ENCODE measurements around the gene FKBP5. TPM values are rescaled to one million over a fixed set of nuclear protein-coding genes. Genes with fewer than 3 reads are reported as not detected.

Gene FKBP5
- total and polyA plus RNA-seq, 7 donors, result 52.9 to 326 (median 200) TPM

DNA sequence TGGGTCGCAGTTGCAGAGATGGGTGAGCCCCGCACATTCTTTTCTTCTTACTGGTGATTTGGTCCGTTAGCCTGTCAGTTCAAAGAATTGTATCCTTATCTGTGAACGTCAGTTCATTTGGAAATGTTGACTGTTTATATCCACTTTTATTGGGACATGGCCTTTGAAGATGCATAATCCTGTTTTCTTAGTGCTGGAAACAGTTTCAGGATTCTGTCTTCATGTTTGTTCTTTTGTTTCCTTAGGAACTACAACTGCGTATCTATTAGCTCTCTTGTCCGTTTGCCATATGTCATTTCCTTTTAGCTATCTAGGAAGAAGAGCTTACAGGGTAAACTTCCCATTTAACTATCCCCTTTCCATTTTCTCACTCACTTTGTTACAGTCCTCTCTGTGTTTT lies 141.0 kb downstream of the FKBP5 start:
- Histone ChIP-seq H3K4me3 (no peak overlapping the region), H3K9me3 (peaks cover 0 to 2% (median 0%) of the 10 kb centered on the region in 4 donors), H3K27me3 (peaks cover 0 to 19% (median 0%) of the 10 kb centered on the region in 3 donors), H3K4me1 (no peaks in the 10 kb centered on the region), H3K27ac (no peak overlapping the region), H3K36me3 (no peaks in the 10 kb centered on the region)
- intact Hi-C loops (cut with DNase I), result no loop called here
- WGBS, 2 donors, result 31 to 62% methylated on average over 6 of the region's 6 CpGs
- no peak for TF ChIP-seq POLR2AphosphoS5 (IDR thresholded peaks at IDR 0.05)
- no peak for TF ChIP-seq CTCF (IDR thresholded peaks at IDR 0.05)
- no peak for TF ChIP-seq EP300 (IDR thresholded peaks at IDR 0.05)
- no peak for TF ChIP-seq POLR2A (IDR thresholded peaks at IDR 0.05)
- DNase-seq, result no peak

GRCh38 chr6:35544769-35545361 lies 143.8 kb downstream of the FKBP5 start:
- DNase-seq, result no peak
- WGBS, 2 donors, result 59 to 71% methylated on average over 13 of the region's 13 CpGs
- Histone ChIP-seq H3K27me3 (peaks cover 0 to 19% (median 0%) of the 10 kb centered on the region in 3 donors), H3K9me3 (no peaks in the 10 kb centered on the region), H3K27ac (no peak overlapping the region), H3K4me3 (no peak overlapping the region), H3K36me3 (no peaks in the 10 kb centered on the region), H3K4me1 (no peaks in the 10 kb centered on the region)
- intact Hi-C loops (cut with DNase I), result no loop called here
- no peak for TF ChIP-seq POLR2A (IDR thresholded peaks at IDR 0.05)
- no peak for TF ChIP-seq POLR2AphosphoS5 (IDR thresholded peaks at IDR 0.05)
- TF ChIP-seq EP300 (IDR thresholded peaks at IDR 0.05), result no peak
- TF ChIP-seq CTCF (IDR thresholded peaks at IDR 0.05), result no peak

- TF ChIP-seq POLR2A (IDR thresholded peaks at IDR 0.05) (no peak), CTCF (IDR thresholded peaks at IDR 0.05) (no peak), POLR2AphosphoS5 (IDR thresholded peaks at IDR 0.05) (no peak), EP300 (IDR thresholded peaks at IDR 0.05) (no peak)
- H3K27me3 ChIP-seq, result peaks cover 0 to 17% (median 0%) of the 10 kb centered on the region in 3 donors
- intact Hi-C loops (cut with DNase I), result no loop called here
- WGBS, 2 donors, result 83 to 88% methylated on average over 16 of the region's 16 CpGs
- no peak for DNase-seq
- H3K9me3 ChIP-seq, result no peaks in the 10 kb centered on the region
- no peaks in the 10 kb centered on the region for H3K36me3 ChIP-seq
- no peaks in the 10 kb centered on the region for H3K4me1 ChIP-seq
- no peak overlapping the region for H3K4me3 ChIP-seq
- no peak overlapping the region for H3K27ac ChIP-seq
Observed at GRCh38 chr6:35543459-35544193, 145.1 kb downstream of the FKBP5 start.

GRCh38 chr6:35541836-35542235 lies 146.9 kb downstream of the FKBP5 start:
- no peak for DNase-seq
- Histone ChIP-seq H3K9me3 (no peaks in the 10 kb centered on the region), H3K36me3 (no peaks in the 10 kb centered on the region), H3K4me3 (no peak overlapping the region), H3K27ac (no peak overlapping the region), H3K4me1 (no peaks in the 10 kb centered on the region), H3K27me3 (peaks cover 0 to 10% (median 0%) of the 10 kb centered on the region in 3 donors)
- intact Hi-C loops (cut with DNase I), result no loop called here
- TF ChIP-seq CTCF (IDR thresholded peaks at IDR 0.05) (no peak), EP300 (IDR thresholded peaks at IDR 0.05) (no peak), POLR2A (IDR thresholded peaks at IDR 0.05) (no peak), POLR2AphosphoS5 (IDR thresholded peaks at IDR 0.05) (no peak)
- 93 to 96% methylated on average over 2 of the region's 2 CpGs for WGBS, 2 donors
